HEK293 (cell line): ENCODE results near the gene MTHFD1.
"Not testable (repeated sequence)": the region's sequence is repeated elsewhere in the genome, so short reads cannot be mapped to it uniquely, and the experiment has no call there.

Source experiments
- CTCF ChIA-PET: fragments of 350-600 bp; formaldehyde crosslinking; extraction: SDS; loops from one replicate; lab custom pipeline; 2021; ENCODE audit warnings: antibody characterized with exemption; lab: Yijun Ruan, JAX
- POLR2A ChIA-PET: fragments of 300-600 bp; formaldehyde crosslinking; extraction: SDS; loops from one replicate; lab custom pipeline; 2020; ENCODE audit warnings: antibody characterized with exemption, inconsistent platforms; lab: Yijun Ruan, JAX
- H3K27ac ChIP-seq: fragments of 200-500 bp; sonication (Bioruptor generic); 2 replicates; pipeline ENCODE4 v1.5.1; 2014; ENCODE audit warnings: low read depth, low read length, control low read depth, inconsistent platforms; ENCODE audit errors: extremely low read depth
- H3K36me3 ChIP-seq, 2 experiments: fragments of 200-500 bp in 1 of 2; sonication (Bioruptor generic) in 1 of 2; 1 replicate in 1 of 2; 2 replicates in 1 of 2; pipeline ENCODE4 v1.5.1; 2014 to 2017; ENCODE audit warnings: inconsistent platforms in 2 of 2, low read length in 2 of 2; ENCODE audit not compliant: control insufficient read depth in 2 of 2, insufficient read depth in 1 of 2
- H3K4me1 ChIP-seq: fragments of 200-500 bp; sonication (Bioruptor generic); 2 replicates; pipeline ENCODE4 v1.5.1; 2014; ENCODE audit warnings: mild to moderate bottlenecking, low read length, inconsistent platforms; ENCODE audit not compliant: control insufficient read depth, insufficient read depth
- H3K4me3 ChIP-seq: 2 replicates; pipeline ENCODE4 v1.5.1; 2011; ENCODE audit warnings: low read depth, mild to moderate bottlenecking, control low read depth, low read length, moderate library complexity
- H3K9me3 ChIP-seq: fragments of 200-500 bp; sonication (Bioruptor generic); 2 replicates; pipeline ENCODE4 v1.5.1; 2014; ENCODE audit warnings: low read depth, low read length, inconsistent platforms; ENCODE audit not compliant: control insufficient read depth, insufficient read depth
- BCL11A ChIP-seq: fragments of 450-650 bp; formaldehyde crosslinking; IDR thresholded peaks from 2 replicates; pipeline ENCODE4 v1.5.1; 2016; ENCODE audit warnings: low read depth, missing biosample characterization, missing genetic modification characterization
- CTCF ChIP-seq: fragments of 450-650 bp; formaldehyde crosslinking; IDR thresholded peaks from 2 replicates; pipeline ENCODE4 v1.5.1; 2016; ENCODE audit warnings: missing biosample characterization, missing genetic modification characterization
- GLI2 ChIP-seq: fragments of 450-650 bp; formaldehyde crosslinking; IDR thresholded peaks from 2 replicates; pipeline ENCODE4; 2017; ENCODE audit warnings: missing biosample characterization, missing genetic modification characterization, low read depth, borderline replicate concordance
- HIC1 ChIP-seq: fragments of 450-650 bp; formaldehyde crosslinking; IDR thresholded peaks from 2 replicates; pipeline ENCODE4 v1.5.1; 2016; ENCODE audit warnings: missing biosample characterization, missing genetic modification characterization
- MYNN ChIP-seq: fragments of 450-650 bp; formaldehyde crosslinking; IDR thresholded peaks from 2 replicates; pipeline ENCODE4 v1.5.1; 2016; ENCODE audit warnings: missing biosample characterization, missing genetic modification characterization, borderline replicate concordance
- PATZ1 ChIP-seq: fragments of 450-650 bp; formaldehyde crosslinking; IDR thresholded peaks from 2 replicates; pipeline ENCODE4 v1.5.1; 2016; ENCODE audit warnings: missing biosample characterization, missing genetic modification characterization
- ZBTB1 ChIP-seq: fragments of 450-650 bp; formaldehyde crosslinking; IDR thresholded peaks from 2 replicates; pipeline ENCODE4 v1.5.1; 2016; ENCODE audit warnings: missing biosample characterization, missing genetic modification characterization
- ZBTB11 ChIP-seq: fragments of 450-650 bp; formaldehyde crosslinking; conservative IDR thresholded peaks from 2 replicates; pipeline ENCODE4 v1.5.1; 2016; ENCODE audit warnings: low read depth, missing biosample characterization, missing genetic modification characterization
- ZBTB17 ChIP-seq: fragments of 450-650 bp; formaldehyde crosslinking; IDR thresholded peaks from 2 replicates; pipeline ENCODE4 v1.5.1; 2016; ENCODE audit warnings: missing biosample characterization, missing genetic modification characterization
- ZNF146 ChIP-seq: fragments of 450-650 bp; formaldehyde crosslinking; IDR thresholded peaks from 2 replicates; pipeline ENCODE4 v1.5.1; 2016; ENCODE audit warnings: missing biosample characterization, missing genetic modification characterization
- ZNF266 ChIP-seq: fragments of 450-650 bp; formaldehyde crosslinking; IDR thresholded peaks from 2 replicates; pipeline ENCODE4 v1.5.1; 2016; ENCODE audit warnings: missing biosample characterization, missing genetic modification characterization, low read depth
- ZNF354C ChIP-seq: fragments of 450-650 bp; formaldehyde crosslinking; IDR thresholded peaks from 2 replicates; pipeline ENCODE4 v1.5.1; 2016; ENCODE audit warnings: missing biosample characterization, missing genetic modification characterization, low read depth, borderline replicate concordance
- ZNF362 ChIP-seq: fragments of 450-650 bp; formaldehyde crosslinking; IDR thresholded peaks from 2 replicates; pipeline ENCODE4 v1.5.1; 2016; ENCODE audit warnings: missing biosample characterization, missing genetic modification characterization
- ZNF394 ChIP-seq: fragments of 450-650 bp; formaldehyde crosslinking; IDR thresholded peaks from 2 replicates; pipeline ENCODE4 v1.5.1; 2016; ENCODE audit warnings: missing biosample characterization, missing genetic modification characterization, mild to moderate bottlenecking, moderate library complexity, borderline replicate concordance
- ZNF549 ChIP-seq: fragments of 450-650 bp; IDR thresholded peaks from 2 replicates; pipeline ENCODE4 v1.5.1; 2018; ENCODE audit warnings: missing biosample characterization, missing genetic modification characterization, mild to moderate bottlenecking, inconsistent platforms, moderate library complexity
- ZNF776 ChIP-seq: fragments of 450-650 bp; formaldehyde crosslinking; IDR thresholded peaks from 2 replicates; pipeline ENCODE4 v1.5.0; 2017; ENCODE audit warnings: missing biosample characterization, missing genetic modification characterization, borderline replicate concordance

MTHFD1 gene

GRCh38 chr14:64391986-64392385, 3.8 kb downstream of the MTHFD1 start:
- ChIA-PET CTCF (interaction anchor here (2.0 kb wide), 1 partner anchor 38 kb away, joined by 11 read pairs; no protein-coding TSS in a partner anchor), POLR2A (no interaction called here)
- TF ChIP-seq ZNF266 (tag by site-specific recombination) (no peak), MYNN (tag by site-specific recombination) (no peak), ZBTB17 (tag by site-specific recombination) (no peak), GLI2 (tag by site-specific recombination) (no peak), HIC1 (tag by site-specific recombination) (no peak), ZNF362 (tag by site-specific recombination) (no peak), ZNF776 (tag by site-specific recombination) (no peak), ZBTB11 (tag by site-specific recombination) (no peak), ZNF146 (tag by site-specific recombination) (no peak), BCL11A (tag by site-specific recombination) (no peak), PATZ1 (tag by site-specific recombination) (no peak), ZNF354C (no peak), ZNF549 (tag by site-specific recombination) (no peak), ZBTB1 (tag by site-specific recombination) (no peak)
- H3K9me3 ChIP-seq: no peaks in the 10 kb centered on the region
- H3K36me3 ChIP-seq: peaks cover 15 to 53% of the 10 kb centered on the region in 2 experiments; a peak in 2 of 3 replicates
- peaks cover 8% of the 10 kb centered on the region for H3K4me1 ChIP-seq
- H3K27ac ChIP-seq: no peak overlapping the region
- no peak overlapping the region for H3K4me3 ChIP-seq

- H3K4me1 ChIP-seq, POLR2A ChIA-PET, H3K9me3 ChIP-seq, H3K4me3 ChIP-seq: not testable (repeated sequence)
- CTCF ChIA-PET: interaction anchor here (0.7 to 1.1 kb wide), 3 partner anchors 37 to 244 kb away, joined by 3 read pairs; no protein-coding TSS in a partner anchor
- Histone ChIP-seq H3K27ac (0 out of 2 replicates have a peak overlapping the region, but pooled peaks have one; percentile 4), H3K36me3 (peaks cover 19 to 53% of the 10 kb centered on the region in 2 experiments; a peak in 2 of 3 replicates)
- TF ChIP-seq ZNF394 (tag by site-specific recombination): peak; percentile 35; the same call in 1 of the 2 replicates
- 0 out of 2 replicates have a peak, but pooled peaks have one; percentile 33 for TF ChIP-seq CTCF (tag by site-specific recombination)
These were observed 5.1 kb downstream of the MTHFD1 start for GRCh38 chr14:64393189-64393726.
